Fibroblast of skin of left biceps (primary cell): ENCODE results near the gene UBAP1L.
"Not testable (repeated sequence)": the region's sequence is repeated elsewhere in the genome, so short reads cannot be mapped to it uniquely, and the experiment has no call there.

Experiments used
- DNase-seq, 2 experiments: peaks; one replicate each; pipeline ENCODE4 v3.0.0-alpha.2; 2013; ENCODE audit warnings: low read depth in 2 of 2

UBAP1L gene

DNA sequence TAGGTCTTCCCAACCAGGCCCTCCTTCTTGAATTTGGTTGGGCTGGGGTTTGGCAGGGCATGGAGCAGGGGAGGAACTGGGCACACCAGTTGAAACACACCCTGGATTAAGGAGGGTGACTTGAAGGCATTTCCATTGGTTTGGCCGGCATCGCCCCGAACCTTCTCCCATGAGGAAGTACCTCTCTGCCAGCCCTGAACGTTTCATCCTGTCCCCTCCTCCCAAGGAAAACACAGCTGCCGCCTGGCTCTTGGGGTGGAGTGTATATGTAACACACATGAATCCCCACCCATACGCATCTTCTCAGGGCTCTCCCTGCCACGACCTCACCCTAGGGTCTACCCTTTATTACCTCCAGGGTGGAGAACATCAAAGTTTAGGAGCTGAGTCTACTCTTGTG lies 14.6 kb downstream of the UBAP1L start:
- no peak for DNase-seq

DNA sequence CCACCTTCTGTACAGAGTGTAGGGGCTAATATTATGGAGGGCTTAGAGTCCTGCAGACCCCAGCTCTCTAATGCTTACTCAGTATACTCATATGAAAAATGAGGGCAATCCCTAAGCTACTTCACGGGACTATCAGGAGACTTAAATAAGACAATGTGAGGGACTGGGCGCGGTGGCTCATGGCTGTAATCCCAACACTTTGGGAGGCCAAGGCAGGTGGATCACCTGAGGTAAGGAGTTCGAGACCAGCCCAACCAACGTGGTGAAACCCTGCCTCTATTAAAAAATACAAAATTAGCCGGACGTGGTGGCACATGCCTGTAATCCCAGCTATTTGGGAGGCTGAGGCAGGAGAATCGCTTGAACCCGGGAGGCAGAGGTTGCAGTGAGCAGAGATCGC lies 15.2 kb downstream of the UBAP1L start:
- DNase-seq: not testable (repeated sequence)

DNA sequence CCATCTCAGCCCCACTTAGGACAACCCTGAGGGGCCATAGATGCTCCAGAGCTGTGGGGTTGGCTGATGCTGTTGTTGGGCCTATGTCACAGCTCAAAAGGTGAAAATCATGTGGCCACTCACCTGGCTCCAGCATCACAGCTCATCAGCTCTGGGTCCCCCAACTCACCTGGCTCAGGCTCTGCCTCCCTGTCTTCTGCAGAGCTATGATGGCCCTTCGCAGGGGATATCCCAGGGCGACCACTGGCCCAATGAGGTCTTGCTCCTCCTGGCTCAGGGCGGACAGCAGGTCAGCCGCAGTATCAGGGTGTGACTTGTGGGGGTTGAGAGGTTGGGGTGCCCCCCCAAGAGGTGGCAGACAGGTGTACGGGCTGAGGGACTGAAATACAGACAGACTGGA lies 15.7 kb downstream of the UBAP1L start:
- no peak for DNase-seq

DNA sequence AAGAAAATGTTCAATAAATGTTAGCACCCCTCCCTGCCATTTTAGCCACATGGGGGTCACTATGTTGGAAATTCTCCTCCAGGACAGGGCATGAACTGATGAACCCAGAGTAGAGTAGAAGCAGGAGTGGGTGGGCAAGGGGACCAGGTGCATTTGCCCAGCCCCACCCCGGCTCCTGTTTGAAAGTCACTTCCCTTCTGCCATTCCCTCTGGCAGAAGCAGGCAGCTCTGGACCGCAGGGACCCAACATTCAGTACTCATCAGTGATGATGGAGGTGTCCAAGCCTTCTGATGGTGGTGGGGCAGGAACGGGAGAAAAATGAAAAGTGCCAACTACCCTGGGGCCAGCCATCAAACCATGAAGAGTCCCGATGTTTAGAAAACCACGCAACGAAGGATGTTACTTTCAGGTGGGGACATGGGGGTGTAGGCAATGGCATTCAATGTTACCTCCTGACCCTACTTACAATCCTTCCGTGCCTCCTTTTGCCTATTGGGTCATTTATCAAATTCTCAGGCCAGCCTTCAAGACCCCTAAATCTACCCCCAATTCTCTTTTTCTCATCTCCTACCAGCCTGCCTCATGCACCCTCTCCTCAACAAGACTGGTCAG lies 17.2 kb downstream of the UBAP1L start:
- DNase-seq: no peak

DNA sequence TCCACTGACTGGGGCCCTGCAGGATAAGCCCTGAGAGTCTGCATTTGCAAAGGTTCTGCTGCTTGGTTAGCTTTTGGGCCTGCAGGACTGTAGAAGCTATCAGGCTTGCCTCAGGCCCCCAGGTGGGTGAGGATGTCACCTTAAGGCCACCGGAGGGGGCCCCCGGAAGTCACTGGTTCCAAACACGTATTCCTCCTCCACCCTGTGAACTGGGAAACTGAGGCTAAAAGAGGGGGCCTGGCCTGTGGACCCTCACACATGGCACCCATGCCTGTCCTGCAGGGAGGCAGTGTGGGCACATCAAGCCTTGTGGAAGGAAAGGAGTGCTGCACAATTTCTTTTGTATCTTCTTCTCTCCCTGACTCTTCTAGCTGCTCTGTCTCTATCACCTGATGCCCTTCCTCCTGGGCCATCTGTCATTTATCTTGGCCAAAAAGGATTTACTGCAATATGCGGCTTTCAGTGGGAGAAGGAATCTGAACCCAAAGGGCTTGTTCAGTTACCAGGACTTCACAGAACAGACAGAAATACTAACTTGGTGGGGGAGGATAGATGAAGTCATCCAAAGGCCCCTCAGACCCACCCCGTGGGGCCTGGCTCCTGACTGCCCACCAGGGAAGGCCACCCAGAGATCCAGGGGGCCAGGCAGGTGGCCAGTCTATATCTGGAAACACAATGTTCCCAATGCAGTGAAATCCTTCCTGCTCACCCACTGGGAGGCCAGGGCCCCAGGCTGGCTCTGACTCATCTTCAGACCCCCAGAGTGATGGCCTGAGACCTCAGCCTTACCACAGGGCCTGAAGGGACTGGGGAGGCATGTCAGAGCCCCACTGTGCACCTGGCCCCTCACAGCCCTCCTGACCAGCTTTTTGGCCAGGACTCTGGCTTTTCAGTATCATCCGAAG lies 18.3 kb downstream of the UBAP1L start:
- DNase-seq: no peak

DNA sequence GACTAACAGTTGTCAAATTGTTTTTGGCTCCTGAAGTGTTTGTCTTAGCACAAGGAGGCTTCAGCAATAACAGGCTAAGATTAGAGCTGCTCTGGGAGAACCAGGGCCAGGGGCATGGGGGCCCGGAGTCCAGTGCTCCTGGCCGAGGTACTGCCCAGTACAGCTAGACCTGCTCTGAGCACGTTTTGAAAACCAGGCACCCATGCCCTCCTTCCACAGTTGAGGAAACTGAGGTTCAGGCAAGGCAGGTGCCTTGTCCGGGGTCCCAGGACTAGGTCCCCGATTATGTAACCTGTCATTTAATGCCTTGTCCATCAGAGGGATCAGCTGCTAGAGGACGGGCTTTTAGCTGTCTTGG lies 19.3 kb downstream of the UBAP1L start:
- DNase-seq: no peak

DNA sequence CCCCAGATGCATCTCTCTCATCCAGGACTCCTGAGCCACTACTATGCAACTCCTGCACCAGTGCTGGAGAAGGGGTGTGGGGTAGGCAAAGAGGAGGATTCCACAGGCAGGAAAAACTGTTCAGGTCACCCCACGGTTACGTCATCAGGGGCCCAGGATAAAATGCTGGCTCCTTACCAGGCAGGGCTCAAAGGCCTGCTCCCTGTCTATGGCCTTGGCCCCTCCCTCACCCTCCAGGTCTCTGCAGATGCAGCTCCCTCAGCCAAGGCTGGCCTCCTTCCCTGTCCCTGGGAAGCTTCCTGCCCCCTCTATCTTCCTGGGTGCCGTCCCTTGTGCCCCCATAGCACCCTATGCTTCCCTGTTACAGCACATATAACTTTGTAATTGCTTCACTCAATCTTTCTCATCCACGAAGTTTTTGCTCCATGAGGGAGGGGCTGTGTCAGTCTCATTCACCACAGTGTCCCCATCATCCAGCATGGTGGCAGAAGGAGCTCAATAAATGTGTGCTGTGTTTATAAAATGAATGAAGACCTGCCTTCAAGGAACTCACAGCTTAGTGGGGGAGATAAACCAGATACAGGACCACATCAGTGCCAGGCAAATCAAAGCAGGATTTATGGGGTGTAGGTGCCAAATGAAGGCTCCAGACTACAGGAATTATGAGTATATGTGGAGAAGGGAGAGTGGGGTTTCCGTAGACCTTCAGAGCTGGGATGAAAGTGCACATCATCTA lies 19.8 kb downstream of the UBAP1L start:
- DNase-seq: no peak

DNA sequence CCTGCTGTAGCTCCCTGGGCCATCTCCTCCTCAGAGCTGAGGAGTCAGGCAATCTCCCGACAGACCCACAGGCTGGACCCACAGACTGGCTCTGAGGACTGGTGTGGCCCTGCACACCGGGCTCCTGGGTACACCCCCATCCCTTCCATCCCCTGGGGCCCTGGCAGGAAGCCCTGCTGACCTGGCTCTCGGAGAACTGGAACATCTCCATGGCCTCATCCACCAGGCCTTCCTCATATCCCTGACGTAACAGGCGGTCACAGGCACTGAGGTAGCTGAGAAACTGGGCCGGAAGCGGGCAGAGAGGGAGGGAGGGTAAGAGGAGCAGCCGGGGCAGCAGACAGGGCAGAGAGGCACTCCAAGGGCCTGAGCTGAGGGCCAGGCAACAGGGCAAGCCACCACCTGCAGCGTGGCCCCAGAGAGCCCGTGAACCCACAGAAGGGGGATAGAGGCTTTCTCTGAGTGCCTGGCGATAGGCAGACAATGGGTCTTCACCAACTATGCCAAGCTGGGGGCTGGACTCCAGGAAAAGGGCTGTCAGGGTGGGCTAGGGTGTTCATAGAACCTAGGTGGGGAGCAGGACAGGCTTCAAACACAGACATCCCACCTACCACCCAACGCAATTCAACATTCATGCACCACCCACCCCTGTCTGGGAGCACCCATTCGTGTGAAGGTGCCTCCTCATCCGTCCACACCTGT lies 20.6 kb downstream of the UBAP1L start:
- DNase-seq: no peak

DNA sequence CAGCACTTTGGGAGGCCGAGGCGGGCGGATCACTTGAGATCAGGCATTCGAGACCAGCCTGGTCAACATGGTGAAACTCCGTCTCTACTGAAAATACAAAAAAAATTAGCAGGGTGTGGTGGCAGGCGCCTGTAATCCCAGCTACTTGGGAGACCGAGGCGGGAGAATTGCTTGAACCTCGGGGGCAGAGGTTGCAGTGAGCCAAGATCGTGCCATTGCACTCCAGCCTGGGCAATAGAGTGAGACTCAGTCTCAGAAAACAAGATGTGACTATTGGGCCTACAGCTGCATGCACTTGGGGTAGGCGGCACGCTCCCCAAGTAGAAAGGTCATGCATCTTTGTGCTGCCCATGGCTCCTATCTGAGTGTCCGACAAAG lies 21.2 kb downstream of the UBAP1L start:
- DNase-seq: not testable (repeated sequence)

DNA sequence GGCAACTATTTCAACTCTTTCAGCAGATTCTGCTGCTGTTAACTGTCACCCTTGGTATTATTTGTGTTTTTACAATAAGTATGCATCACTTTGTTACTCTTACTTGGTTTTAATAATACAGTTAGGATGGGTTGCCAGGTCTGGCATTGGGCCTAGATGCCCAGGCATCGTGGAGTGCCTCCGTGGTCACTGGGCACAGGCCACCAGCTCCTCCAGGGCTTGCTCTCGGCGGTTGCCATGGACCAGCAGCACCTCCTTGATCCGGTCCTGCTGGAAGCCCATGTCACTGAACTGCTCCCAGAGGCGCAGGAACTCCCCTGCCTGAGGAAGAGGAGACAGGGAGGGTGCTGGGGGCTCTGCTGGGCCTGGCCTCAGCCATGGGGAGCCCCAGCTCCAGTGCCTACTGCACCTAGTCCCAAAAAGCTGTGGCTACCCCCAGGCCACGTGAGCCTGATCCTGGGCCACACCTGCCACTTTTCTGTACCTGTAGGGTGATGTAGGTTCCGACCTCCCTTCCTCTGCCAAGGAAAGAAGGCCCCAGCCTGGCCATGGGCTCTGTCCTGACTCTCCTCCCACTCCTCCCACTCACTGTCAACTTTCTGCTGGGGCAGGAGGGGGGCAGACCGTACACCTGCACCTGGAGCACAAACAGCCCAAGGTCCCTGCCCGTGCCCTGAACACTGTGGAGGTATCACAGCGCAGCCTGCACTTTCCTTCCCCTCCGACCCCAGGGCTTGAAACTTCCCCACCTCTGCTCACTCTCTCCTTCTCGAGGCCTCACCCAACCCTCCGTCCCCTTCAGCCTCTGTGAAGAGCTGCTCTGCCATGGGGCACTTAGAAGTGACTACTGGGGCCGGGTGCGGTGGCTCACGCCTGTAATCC lies 21.8 kb downstream of the UBAP1L start:
- DNase-seq: no peak

DNA sequence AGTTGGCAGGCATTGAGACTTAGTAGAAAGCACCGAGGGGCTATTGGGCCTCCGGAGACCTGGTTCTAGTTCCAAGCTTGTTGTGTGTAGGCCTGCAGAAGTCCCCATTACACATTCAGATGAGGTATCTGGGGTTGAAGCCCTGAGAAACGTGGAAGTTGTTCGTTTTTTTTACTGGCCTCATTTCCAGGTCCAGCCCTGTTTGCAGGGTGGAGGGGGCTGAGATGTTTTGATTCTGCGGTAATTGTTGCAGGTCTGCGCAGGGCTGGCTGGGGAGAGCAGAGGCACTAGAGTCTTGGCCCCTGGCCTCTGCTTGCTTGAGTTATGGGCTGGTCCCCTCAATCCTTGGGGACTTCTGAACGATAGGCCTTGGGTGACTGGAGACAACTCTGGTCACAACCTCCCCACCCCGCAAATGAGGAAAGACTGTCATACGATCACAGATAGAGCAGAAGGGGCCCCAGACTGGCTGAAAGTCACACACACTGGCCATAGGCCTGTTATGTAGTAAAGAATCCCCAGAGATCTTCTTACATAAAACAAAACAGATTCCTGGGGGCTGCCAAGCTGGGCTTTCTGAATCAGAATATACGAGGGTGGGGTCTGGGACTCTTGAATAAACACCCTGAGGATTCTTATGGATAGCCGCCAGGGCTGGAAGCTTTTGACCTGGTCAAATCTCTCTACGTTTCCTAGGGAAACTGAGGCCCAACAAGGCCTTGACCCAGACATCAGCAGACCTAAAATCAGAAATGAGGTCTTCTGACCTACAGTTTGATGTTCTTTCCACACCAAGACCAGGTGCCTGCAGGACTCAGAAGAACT lies 22.8 kb downstream of the UBAP1L start:
- no peak for DNase-seq

DNA sequence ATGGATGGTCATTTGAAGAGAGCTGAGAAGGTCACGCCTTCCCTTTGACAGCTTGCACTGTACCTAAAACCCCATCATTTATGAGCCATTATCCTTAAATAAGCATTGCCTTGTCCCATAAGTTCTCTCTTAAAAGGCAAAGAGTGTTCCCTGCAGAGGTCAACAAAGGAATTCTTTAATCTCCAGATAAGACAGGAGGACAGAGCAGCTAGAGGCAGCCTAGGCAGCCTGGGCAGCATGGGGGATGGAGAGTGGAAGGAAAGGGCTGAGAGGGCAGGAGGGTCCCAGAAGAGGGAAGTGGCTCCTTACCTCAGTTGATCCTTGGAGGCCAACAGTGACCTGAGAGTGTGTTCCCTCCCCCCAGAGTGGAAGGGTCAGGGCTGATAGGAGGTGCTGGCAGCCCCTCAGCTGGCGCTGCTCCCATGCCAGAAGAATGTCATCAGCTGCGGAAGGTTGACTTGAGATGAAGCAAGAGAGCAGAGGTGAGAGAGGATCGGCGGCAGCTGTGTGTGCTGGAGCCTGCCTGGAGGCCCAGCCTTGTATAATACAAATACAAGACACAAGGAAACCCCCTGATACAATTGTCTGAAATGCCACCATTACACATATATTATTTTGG lies 25.7 kb downstream of the UBAP1L start:
- DNase-seq: no peak

DNA sequence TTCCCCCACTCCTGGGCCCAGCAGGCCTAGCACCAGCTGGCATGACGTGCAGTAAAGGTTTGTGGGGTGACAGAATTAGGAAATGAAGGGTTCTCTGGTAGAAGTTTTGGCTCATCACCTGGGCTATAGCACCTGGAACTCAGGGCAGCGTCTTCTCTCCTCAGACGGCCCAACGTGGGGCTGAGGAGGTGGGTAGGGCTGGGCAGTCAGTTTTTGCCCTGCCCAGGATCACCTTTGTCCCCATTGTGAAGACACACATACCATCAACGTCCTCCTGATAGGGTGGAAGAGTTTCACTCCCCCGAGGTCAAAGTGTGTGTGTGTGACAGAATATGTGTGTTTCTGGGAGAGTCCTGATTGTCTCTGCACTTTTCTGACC lies 26.4 kb downstream of the UBAP1L start:
- no peak for DNase-seq

DNA sequence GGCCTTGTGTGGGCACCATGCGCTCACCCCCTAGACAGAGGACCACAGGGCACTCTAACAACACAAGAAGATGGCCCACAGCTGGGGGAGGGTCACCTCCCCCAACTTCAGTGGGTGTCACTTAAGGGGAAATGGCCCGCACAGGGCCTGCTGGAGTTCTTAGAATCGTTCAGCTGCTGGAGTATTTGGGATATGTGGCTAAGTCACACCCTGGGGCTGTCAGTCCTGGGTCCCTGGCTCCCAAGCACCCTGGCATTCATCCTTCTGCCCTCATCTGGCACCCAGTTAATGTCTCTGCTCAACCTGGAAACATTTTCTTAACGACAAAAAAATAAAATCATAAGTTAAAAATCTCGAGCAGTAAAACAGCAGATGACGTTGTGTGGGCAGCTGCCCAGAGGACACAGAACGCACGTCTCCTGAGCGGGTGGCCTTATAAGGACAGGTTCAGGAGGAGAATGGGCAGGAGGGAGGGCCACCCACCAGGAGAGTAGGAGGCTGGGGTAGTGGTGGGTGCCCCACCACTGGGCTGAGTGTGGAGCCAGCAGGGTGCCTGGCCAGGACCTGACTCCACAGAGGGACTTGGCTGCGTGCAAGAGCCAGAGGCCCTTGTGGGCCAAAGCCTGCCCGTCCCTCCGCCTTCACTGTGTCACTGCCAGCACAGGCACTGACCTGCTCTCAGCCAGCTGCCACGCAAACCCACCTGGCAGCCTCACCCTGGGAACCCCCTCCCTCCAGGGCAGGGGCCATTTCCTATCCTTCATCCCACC lies 26.9 kb downstream of the UBAP1L start:
- DNase-seq: no peak

DNA sequence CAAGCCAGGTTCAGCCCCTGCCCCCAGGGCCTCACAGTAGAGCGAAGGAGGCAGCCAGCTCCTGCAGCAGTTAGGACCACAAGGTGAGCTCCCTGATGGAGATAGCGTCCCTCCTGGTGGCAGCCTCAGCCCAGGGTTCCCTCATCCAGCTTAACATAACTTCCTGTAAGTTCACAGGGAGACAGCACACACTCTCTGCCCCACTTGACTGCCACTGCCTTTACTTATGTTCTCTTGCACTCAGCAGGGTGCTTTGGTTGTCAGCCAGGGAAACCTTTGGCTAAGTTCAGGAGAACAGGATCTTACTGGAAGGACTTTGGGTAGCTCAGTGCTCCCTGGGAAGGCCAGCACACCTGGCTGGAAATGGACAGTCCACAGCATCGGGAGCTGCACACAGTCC lies 27.6 kb downstream of the UBAP1L start:
- no peak for DNase-seq

DNA sequence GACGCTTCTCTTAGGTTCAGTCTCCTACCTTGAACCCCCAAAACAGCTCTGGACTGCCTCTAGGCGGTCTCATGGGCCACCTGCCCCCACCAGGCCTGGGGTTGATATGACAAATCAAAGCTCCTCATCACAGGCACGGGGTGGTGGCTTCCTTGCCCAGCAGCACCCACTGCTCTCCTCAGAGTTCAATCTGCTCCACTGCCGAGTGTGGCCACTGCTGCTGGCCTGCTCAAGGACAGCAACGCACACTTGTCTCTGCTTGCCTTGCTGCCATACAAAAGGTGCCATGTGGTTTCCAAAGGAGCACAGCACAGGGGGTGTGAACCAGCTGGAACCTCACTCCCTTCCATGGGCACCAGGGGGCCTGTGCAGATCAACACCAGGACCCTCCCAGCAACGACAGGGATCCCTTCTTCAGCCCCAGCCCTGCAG lies 28.3 kb downstream of the UBAP1L start:
- no peak for DNase-seq

DNA sequence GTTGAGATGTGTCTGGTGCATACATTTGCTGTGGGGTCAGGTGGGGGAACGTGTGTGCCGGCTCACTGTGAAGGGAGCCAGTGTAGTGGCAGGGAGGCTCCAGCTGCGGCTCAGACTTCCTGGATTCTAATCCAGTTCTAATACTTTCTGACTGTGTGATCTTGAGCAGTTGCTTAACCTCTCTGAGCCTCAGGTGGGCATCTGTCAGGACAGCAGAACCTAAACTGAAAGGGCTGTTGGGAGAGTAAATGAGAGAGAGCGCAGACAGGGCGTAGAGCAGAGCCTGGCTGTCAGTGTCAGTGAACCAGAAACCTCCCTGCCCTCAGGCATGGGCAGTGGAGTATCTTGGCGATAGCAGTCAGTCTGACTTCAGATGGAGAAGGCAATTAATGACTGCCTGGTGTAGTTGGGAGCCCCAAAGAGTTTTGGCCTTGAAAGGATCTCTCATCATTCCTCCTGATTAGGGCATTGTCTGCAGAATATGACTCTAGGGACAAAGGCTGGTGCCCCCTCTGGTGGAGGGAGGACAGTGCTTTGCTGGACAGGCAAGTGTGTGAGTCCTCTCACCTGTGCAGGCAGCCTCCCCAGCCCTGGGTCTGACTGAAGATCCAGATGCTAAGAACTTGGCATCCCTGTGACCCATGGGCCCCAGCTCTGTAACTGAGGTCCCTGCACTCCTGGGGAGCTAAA lies 28.9 kb downstream of the UBAP1L start:
- DNase-seq: no peak

DNA sequence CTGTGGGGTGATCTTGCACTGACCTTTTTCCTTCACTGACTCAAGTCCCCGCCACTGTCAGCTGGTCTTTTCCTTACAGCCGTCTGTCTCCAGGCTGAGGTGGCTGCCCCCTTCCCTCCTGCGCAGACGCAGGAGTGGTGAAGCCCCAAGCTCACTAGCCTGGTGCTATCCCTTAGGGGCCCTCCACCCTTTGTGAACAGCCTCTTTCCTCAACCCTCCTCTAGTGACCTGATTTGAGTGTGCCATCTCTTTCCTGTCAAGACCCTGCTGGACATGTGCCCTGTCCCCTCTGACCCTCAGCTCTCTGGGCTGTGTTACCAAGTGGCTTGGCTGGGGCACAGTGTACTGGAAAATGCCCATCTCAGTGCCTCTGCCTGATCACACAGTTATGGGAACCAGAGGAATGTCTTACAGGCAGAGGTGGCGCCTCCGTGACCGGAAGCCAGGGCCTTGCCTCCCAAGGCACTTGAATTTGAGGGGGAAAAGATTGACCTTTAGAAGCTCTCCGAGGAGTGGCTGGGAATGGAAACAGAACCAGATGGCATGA lies 29.7 kb downstream of the UBAP1L start:
- DNase-seq: no peak
